Activated T-cell treated with anti-CD3 and anti-CD28 coated beads, Interleukin-2, amount 50 U/mL, for 24 hours (primary cell): ENCODE data around the gene CLDND1.

ENCODE experiments used
- DNase-seq: peaks from one replicate; pipeline ENCODE4 v3.0.0-alpha.2; 2020
- H3K27ac Mint-ChIP-seq: 2 replicates; pipeline ENCODE4 v1.8.0; 2020; ENCODE audit warnings: mild to moderate bottlenecking, mixed read lengths
- H3K27me3 Mint-ChIP-seq: 2 replicates; pipeline ENCODE4 v1.8.0; 2020; ENCODE audit warnings: mixed read lengths
- H3K36me3 Mint-ChIP-seq: 2 replicates; pipeline ENCODE4 v1.8.0; 2020; ENCODE audit warnings: low read depth, mixed read lengths
- H3K4me1 Mint-ChIP-seq: 2 replicates; pipeline ENCODE4 v1.8.0; 2020; ENCODE audit warnings: low read depth, mixed read lengths
- H3K4me3 Mint-ChIP-seq: 2 replicates; pipeline ENCODE4 v1.8.0; 2020; ENCODE audit warnings: mild to moderate bottlenecking, moderate library complexity, mixed read lengths
- H3K9me3 Mint-ChIP-seq: 2 replicates; pipeline ENCODE4 v1.8.0; 2020; ENCODE audit warnings: mixed read lengths

CLDND1 gene

DNA sequence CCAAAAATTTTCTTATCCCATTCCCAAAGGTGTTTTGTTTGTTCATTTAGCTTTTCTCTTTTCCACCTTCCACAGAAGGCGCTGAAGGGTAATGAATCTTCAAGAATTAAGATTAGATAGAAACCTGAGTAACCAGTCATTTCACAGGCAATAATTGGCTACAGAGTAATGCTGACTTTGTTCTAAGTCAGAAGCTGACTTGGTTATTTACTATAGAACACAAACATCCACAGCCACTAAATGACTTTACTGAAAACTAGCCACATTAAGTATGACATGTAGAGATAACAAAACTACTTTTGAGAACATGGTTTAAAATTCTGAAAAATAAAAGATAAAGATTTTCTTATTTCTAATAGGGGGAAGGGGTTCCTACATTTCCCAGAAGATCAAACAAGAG is 7.8 kb downstream of the CLDND1 start:
- DNase-seq: no peak
- H3K27ac Mint-ChIP-seq: no peak overlapping the region
- H3K4me1 Mint-ChIP-seq: peaks cover 71% of the 10 kb centered on the region
- H3K4me3 Mint-ChIP-seq: no peak overlapping the region
- no peaks in the 10 kb centered on the region for H3K27me3 Mint-ChIP-seq
- H3K9me3 Mint-ChIP-seq: no peaks in the 10 kb centered on the region
- H3K36me3 Mint-ChIP-seq: peaks cover 97% of the 10 kb centered on the region

DNA sequence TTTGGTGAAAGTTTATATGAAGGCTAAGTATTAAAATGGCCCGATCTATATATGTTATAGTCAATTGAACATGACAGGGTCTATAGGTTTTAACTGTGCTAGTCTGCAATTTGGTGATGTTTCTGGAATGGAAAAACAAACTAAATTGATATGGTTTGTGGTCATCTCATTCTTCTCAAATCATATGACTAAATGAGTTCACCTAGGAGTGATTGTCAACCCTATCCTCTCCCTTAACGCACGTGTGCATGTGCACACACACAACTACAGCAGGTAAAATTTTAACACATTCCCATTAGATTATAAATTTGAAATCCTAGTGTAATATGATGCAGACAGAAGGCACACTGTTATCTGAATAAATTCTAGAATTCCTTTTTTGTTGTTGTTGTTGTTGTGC is 9.0 kb downstream of the CLDND1 start:
- Mint-ChIP-seq H3K27ac (peak overlapping the region; percentile 35), H3K36me3 (peaks cover 97% of the 10 kb centered on the region), H3K27me3 (no peaks in the 10 kb centered on the region), H3K4me3 (no peak overlapping the region), H3K9me3 (no peaks in the 10 kb centered on the region), H3K4me1 (peaks cover 67% of the 10 kb centered on the region)
- DNase-seq: no peak

DNA sequence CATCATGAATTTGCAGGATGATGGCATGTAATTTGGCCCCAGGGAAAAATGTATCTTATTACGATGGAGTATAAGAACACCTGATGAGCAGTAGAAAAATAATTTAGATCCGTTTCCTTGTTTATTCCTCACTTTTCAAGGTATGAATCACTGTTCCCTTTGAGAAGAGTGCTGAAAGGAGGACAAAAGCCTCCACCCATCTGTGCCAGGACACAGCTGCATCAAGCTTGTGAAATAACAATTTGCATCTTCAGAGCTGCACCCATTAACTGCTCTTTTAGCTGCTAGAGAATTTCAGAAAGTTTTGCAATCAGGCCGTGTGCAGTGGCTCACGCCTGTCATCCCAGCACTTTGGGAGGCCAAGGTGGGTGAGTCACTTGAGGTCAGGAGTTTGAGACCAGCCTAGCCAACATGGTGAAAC is 9.6 kb downstream of the CLDND1 start:
- no peak for DNase-seq
- H3K36me3 Mint-ChIP-seq: peaks cover 97% of the 10 kb centered on the region
- H3K27ac Mint-ChIP-seq: peak overlapping the region; percentile 35
- peaks cover 67% of the 10 kb centered on the region for H3K4me1 Mint-ChIP-seq
- H3K4me3 Mint-ChIP-seq: no peak overlapping the region
- no peaks in the 10 kb centered on the region for H3K27me3 Mint-ChIP-seq
- H3K9me3 Mint-ChIP-seq: no peaks in the 10 kb centered on the region

DNA sequence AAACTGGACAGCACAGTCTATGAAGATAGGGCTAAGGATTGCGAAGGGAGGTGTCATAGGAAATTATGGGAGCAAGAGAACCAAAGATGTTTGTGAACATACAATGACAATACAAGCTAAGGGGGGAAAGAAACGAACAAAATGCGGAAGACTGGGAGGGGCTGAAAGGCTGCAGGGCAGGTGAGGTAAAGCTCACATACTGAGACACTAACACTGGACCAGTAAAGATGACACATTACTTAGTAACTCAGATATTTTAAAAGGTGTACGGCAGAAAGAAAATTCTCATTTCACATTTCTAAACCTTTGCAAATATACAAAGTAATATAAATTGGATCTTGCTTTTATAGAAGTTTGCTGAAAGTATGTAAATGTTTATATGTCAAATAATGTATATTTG is 10.1 kb downstream of the CLDND1 start:
- H3K4me3 Mint-ChIP-seq: no peak overlapping the region
- H3K36me3 Mint-ChIP-seq: peaks cover 94% of the 10 kb centered on the region
- no peak overlapping the region for H3K27ac Mint-ChIP-seq
- peaks cover 64% of the 10 kb centered on the region for H3K4me1 Mint-ChIP-seq
- DNase-seq: no peak
- H3K9me3 Mint-ChIP-seq: peaks cover 2% of the 10 kb centered on the region
- no peaks in the 10 kb centered on the region for H3K27me3 Mint-ChIP-seq

DNA sequence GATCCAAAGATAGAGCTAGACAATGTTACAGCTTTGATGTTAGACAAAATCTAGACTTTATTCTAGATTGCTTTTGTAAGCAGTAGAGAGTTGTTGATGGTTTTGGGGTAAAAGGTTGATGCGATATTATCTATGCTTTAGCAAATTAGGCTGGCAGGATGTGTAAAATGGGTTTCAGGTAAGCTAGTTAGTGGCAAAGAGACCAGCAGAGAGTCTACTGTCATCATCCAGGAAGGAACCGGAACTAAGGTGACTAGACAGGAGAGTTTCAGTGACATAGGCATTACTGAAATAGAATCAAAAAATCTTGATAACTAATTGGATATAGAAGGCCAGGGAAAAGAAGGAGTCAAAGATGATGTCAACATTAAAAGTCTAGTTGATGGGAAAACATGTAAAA is 14.1 kb downstream of the CLDND1 start:
- Mint-ChIP-seq H3K9me3 (peaks cover 5% of the 10 kb centered on the region), H3K4me3 (no peak overlapping the region), H3K4me1 (peaks cover 40% of the 10 kb centered on the region), H3K27ac (peak overlapping the region; percentile 6), H3K36me3 (peaks cover 71% of the 10 kb centered on the region), H3K27me3 (no peaks in the 10 kb centered on the region)
- DNase-seq: no peak

DNA sequence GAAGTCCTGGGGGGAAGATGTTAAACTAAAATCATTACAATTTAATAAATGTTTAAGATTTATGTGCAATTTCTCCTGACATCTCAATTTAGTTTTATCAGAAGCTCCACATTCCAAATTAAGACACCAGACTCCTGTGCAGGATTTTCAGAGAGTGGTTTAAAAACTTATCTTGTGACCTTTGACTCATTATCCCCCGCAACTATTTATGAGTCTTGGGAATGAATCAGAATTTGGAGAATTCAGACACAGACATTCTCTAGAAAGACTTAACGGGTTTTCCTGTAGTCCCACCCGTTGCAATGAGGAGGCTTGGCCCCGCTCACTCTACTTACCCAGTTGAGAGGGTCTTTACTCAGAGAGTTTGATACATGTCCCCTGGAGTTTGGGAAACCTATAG is 18.2 kb downstream of the CLDND1 start:
- no peaks in the 10 kb centered on the region for H3K27me3 Mint-ChIP-seq
- no peak for DNase-seq
- H3K27ac Mint-ChIP-seq: no peak overlapping the region
- no peak overlapping the region for H3K4me3 Mint-ChIP-seq
- peaks cover 35% of the 10 kb centered on the region for H3K4me1 Mint-ChIP-seq
- peaks cover 5% of the 10 kb centered on the region for H3K9me3 Mint-ChIP-seq
- peaks cover 33% of the 10 kb centered on the region for H3K36me3 Mint-ChIP-seq

DNA sequence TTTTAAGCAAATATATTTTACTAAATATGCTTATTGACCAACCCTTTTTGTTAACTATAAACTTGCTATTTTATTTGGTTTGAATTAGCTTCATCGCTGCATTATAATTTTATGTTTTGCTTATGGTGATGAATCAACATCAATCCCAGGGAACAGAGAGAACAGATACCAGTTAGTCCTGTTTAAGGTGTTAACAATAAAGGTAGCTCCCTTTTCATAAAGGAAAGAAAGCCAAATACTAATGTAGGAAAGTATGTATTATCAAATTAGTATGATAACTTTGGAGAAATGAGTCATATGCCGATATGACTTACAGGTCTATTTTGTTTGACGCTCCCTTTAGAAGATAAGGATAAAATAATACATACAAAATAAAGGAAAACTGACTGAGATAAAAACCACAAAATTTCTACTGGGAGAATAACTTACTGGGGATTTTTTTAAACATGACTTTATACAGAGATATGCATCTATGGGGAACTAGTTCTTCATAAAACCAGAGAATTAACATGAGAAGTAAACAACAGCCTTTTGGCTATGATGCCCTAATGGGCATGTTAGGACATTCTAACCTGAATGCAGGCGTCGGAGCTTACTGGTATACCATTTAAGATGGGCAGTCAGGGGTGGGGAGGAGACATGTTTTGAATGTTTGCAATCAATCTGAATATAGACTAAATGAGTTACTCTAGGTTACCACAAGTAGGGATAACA is 20.7 kb downstream of the CLDND1 start:
- Mint-ChIP-seq H3K4me1 (peaks cover 21% of the 10 kb centered on the region), H3K9me3 (peaks cover 3% of the 10 kb centered on the region), H3K27ac (no peak overlapping the region), H3K36me3 (peaks cover 14% of the 10 kb centered on the region), H3K4me3 (no peak overlapping the region), H3K27me3 (no peaks in the 10 kb centered on the region)
- DNase-seq: no peak

DNA sequence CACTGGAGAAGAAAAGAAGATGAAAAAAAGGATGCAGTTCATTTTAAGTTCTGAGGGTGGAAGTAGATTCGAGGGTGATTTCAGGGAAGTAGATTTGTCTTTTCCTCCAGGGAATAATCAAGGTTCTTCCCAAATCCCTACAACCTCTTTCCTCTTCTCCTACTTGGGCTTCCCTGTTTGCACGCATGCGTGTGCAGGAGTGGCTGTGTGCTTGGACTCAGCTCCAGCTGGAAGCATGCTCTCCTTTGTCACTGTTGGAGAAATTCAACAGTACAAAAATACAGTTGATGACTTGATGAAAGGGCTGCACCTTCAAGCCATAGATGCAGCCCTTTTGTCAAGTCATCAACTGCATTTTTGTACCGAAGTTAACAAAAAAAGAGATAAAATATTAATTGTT is 21.4 kb downstream of the CLDND1 start:
- peaks cover 6% of the 10 kb centered on the region for H3K36me3 Mint-ChIP-seq
- no peak overlapping the region for H3K27ac Mint-ChIP-seq
- no peaks in the 10 kb centered on the region for H3K27me3 Mint-ChIP-seq
- H3K4me3 Mint-ChIP-seq: no peak overlapping the region
- H3K4me1 Mint-ChIP-seq: peaks cover 21% of the 10 kb centered on the region
- peaks cover 3% of the 10 kb centered on the region for H3K9me3 Mint-ChIP-seq
- DNase-seq: no peak

DNA sequence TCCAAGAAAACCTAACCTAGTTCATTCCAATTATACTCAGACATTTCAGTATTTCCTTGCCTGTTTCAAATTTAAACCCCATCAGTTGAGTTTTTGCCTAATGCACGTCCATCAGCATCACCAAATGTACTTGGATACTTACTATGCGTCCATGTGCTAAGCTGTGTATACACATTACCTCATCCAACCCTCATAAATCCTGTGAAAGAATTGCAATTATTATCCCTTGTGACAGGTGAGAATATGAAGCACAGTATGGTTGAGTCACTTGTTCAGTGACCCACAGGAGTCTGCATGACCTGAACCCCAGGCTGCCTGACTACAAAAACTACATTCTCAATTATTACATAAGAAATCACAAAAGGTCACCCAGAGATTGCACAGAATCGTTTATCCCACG is 22.7 kb downstream of the CLDND1 start:
- H3K4me3 Mint-ChIP-seq: no peak overlapping the region
- peaks cover 21% of the 10 kb centered on the region for H3K4me1 Mint-ChIP-seq
- no peak overlapping the region for H3K27ac Mint-ChIP-seq
- peaks cover 2% of the 10 kb centered on the region for H3K36me3 Mint-ChIP-seq
- DNase-seq: no peak
- H3K27me3 Mint-ChIP-seq: no peaks in the 10 kb centered on the region
- no peaks in the 10 kb centered on the region for H3K9me3 Mint-ChIP-seq

DNA sequence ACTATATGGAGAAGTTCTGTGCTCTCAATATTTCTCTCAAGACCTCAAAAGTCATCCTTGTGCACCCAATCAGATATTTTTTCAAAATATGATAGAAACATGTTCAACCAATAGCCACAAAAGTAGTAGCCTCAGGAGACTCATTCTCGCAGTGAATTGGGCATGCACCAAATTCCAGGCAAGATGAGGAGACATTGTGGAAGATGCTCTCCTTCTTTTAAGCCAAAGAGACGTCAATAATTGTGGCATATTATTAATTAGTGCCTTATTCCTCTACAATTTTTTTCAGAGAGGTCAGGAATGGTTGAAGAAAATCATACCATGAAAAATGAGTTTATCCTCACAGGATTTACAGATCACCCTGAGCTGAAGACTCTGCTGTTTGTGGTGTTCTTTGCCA is 25.3 kb downstream of the CLDND1 start, which contains the start of gene OR5K2:
Gene OR5K2 (plus strand): TSS at position 301 of the 400 bp plus-strand sequence. CDS start 0 bp downstream, at position 301.
- H3K27me3 Mint-ChIP-seq: peaks cover 2% of the 10 kb centered on the region
- no peak for DNase-seq

DNA sequence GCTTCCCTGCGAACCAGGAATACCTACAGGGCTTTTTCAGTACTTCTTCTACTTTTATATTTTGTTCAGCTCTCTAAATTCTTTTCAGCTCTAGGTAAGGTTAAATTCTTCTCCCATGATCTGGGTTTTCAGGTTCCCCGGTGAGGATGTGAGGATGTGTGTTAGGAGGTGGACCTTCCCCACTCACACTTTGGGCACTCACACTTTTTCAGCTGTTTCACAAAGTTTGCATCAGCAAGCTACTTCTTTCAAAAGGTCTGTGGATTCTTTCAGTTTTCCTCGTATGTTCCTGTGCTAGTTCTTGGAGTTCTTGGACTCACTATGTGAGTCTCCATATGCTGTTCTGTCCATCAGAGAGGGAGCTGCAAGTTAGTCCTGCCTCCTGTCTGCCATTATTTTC is 39.1 kb downstream of the CLDND1 start:
- Mint-ChIP-seq H3K36me3 (no peaks in the 10 kb centered on the region), H3K27me3 (peaks cover 8% of the 10 kb centered on the region), H3K4me3 (no peak overlapping the region), H3K4me1 (no peaks in the 10 kb centered on the region), H3K9me3 (peaks cover 48% of the 10 kb centered on the region), H3K27ac (no peak overlapping the region)
- no peak for DNase-seq

More for the DNA sequence above, 25.3 kb downstream of the CLDND1 start, which contains the start of gene OR5K2:
- Mint-ChIP-seq H3K36me3 (no peaks in the 10 kb centered on the region), H3K9me3 (no peaks in the 10 kb centered on the region), H3K27ac (no peak within 1 kb of the TSS), H3K4me1 (peaks cover 4% of the 10 kb centered on the region), H3K4me3 (no peak within 1 kb of the TSS)

DNA sequence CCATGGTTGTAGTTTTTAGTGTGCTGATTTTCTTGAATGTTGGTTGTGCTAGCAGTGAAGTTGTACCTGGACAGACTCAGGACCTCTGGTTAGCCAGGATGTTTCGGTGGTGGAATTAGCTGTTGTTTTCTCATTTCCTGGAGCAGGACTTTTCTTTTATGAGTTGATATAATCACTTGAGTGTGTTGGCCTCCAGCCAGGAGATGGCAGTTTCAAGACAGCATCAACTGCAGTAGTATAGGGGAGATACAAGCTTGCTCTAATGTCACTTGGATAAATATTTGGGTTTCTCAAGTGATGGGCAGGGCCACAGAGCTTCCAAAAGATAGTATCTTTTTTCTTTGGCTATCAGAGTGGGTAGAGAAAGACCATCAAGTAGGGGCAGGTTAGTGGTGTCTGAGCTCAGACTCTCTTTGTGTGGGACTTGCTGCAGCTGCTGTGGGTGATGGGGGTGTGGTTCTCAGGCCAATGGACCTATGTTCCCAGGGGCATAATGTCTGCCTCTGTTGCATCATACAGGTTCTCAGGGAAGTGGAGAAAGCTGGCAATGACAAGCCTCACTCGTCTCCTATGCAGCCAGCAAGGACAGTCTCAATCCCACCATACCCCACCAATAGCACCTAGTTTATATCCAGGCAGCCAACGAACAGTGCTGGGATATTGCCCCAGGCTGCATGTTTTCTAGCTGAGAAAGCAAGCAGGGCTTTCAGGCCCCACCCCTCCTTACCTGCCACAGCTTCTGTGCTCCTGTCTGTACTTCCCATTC is 39.8 kb downstream of the CLDND1 start:
- no peak overlapping the region for H3K27ac Mint-ChIP-seq

More for the DNA sequence above, 39.8 kb downstream of the CLDND1 start:
- Mint-ChIP-seq H3K9me3 (peaks cover 44% of the 10 kb centered on the region), H3K36me3 (no peaks in the 10 kb centered on the region), H3K4me1 (no peaks in the 10 kb centered on the region), H3K4me3 (no peak overlapping the region), H3K27me3 (peaks cover 8% of the 10 kb centered on the region)
- no peak for DNase-seq
